Stimulated activated CD8-positive, alpha-beta memory T cell treated with anti-CD3 and anti-CD28 coated beads, Interleukin-7, amount 100 ng/mL, for 4 hours (primary cell): ENCODE data around the gene MAS1L.

Experiments used
- DNase-seq, 2 donors: peaks; one replicate each; pipeline ENCODE4 v3.0.0-alpha.2; 2020; ENCODE audit warnings: low read depth in 2 of 2

The MAS1L gene

GRCh38 chr6:29487660-29488059 lies at the start of gene MAS1L:
TSS of gene MAS1L (minus strand) at chr6:29487956. CDS start at chr6:29487902, 54 bp downstream.
- no peak for DNase-seq

- no peak for DNase-seq
Observed at GRCh38 chr6:29532320-29532951, 44.7 kb upstream of the MAS1L start.

- no peak for DNase-seq
Observed at GRCh38 chr6:29531668-29532067, 43.9 kb upstream of the MAS1L start.

- DNase-seq: no peak
Observed at GRCh38 chr6:29530671-29531310, 43.0 kb upstream of the MAS1L start.

GRCh38 chr6:29529956-29530355 lies 42.2 kb upstream of the MAS1L start:
- DNase-seq: no peak

- DNase-seq: no peak
Observed at GRCh38 chr6:29528988-29529560, 41.3 kb upstream of the MAS1L start.

GRCh38 chr6:29528300-29528931 lies 40.7 kb upstream of the MAS1L start:
- no peak for DNase-seq

GRCh38 chr6:29527564-29527963 lies 39.8 kb upstream of the MAS1L start:
- no peak for DNase-seq

GRCh38 chr6:29527126-29527525 lies 39.4 kb upstream of the MAS1L start:
- no peak for DNase-seq

GRCh38 chr6:29525311-29525639 lies 37.5 kb upstream of the MAS1L start:
- no peak for DNase-seq

- no peak for DNase-seq
Observed at GRCh38 chr6:29524444-29525310, 36.9 kb upstream of the MAS1L start.

GRCh38 chr6:29524044-29524443 lies 36.3 kb upstream of the MAS1L start:
- DNase-seq: no peak

- no peak for DNase-seq
Observed at GRCh38 chr6:29522227-29522626, 34.5 kb upstream of the MAS1L start.

GRCh38 chr6:29521006-29521680 lies 33.4 kb upstream of the MAS1L start:
- no peak for DNase-seq

GRCh38 chr6:29520232-29520631 lies 32.5 kb upstream of the MAS1L start:
- DNase-seq: no peak

- DNase-seq: no peak
Observed at GRCh38 chr6:29519291-29520010, 31.7 kb upstream of the MAS1L start.

GRCh38 chr6:29517728-29518440 lies 30.1 kb upstream of the MAS1L start:
- DNase-seq: no peak

- no peak for DNase-seq
Observed at GRCh38 chr6:29517245-29517644, 29.5 kb upstream of the MAS1L start.

GRCh38 chr6:29516108-29516507 lies 28.4 kb upstream of the MAS1L start:
- peak in 1 of 2 donors; percentile 12 for DNase-seq

- no peak for DNase-seq
Observed at GRCh38 chr6:29510746-29511300, 23.1 kb upstream of the MAS1L start.
